ENCODE measurements around the gene ARGLU1. TPM values are rescaled to one million over a fixed set of nuclear protein-coding genes. Genes with fewer than 3 reads are reported as not detected.

Gene ARGLU1
- total and polyA plus RNA-seq, 4 donors = 108 to 293 (median 203) TPM

DNA sequence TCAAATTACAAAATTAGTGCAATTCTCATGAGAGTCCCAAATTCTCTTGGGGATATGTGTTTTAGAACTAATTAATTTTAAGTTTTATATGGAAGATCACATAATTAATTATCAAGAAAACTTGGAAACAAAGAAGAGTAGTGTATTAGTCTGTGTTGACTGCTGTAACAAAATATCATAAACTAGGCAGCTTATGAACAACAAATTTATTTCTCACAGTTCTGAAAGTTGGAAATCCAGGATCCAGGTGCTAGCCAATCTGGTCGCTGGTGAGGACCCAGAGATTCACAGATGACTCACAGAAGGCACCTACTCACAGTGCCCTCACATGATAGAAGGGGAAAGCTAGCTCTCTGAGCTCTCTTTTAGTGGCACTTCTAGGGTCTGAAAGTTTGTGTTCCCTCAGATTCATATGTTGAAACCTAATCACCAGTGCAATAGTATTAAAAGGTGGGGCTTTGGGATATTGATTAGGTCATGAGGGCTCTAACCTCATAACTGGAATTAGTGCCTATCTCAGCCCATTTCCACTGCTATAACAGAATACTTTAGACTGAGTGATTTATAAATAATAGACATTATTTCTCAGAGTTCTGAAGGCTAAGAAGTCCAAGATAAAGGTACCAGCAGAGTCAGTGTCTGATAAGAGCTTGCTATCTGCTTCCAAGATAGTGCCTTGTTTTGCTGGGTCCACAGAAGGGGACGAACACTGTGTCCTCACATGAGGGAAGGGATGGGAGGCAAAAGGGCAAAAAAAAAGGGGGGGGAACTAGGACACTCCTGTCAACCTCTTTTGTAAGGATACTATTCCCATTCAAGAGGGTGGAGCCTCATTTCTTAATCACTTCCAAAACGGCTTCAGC lies 1.5 kb upstream of the ARGLU1 start:
- 75% methylated on average over 1 of the region's 3 CpGs for WGBS (ENCODE audit: insufficient coverage)
- Histone ChIP-seq H3K36me3 (ENCODE audit: control insufficient read depth, insufficient read depth, low read length) (no peaks in the 10 kb centered on the region), H3K27ac (ENCODE audit: low read depth, low read length) (no peak overlapping the region), H3K27me3 (ENCODE audit: control insufficient read depth, insufficient read depth, low read length) (no peaks in the 10 kb centered on the region), H3K4me1 (ENCODE audit: control insufficient read depth, insufficient read depth, low read length) (peaks cover 4% of the 10 kb centered on the region), H3K4me3 (ENCODE audit: low read depth, low read length) (no peak overlapping the region), H3K9me3 (ENCODE audit: control insufficient read depth, insufficient read depth, low read length) (no peaks in the 10 kb centered on the region)
- DNase-seq (ENCODE audit: low read depth in 4 of 6, low spot score in 6 of 6) = no peak

DNA sequence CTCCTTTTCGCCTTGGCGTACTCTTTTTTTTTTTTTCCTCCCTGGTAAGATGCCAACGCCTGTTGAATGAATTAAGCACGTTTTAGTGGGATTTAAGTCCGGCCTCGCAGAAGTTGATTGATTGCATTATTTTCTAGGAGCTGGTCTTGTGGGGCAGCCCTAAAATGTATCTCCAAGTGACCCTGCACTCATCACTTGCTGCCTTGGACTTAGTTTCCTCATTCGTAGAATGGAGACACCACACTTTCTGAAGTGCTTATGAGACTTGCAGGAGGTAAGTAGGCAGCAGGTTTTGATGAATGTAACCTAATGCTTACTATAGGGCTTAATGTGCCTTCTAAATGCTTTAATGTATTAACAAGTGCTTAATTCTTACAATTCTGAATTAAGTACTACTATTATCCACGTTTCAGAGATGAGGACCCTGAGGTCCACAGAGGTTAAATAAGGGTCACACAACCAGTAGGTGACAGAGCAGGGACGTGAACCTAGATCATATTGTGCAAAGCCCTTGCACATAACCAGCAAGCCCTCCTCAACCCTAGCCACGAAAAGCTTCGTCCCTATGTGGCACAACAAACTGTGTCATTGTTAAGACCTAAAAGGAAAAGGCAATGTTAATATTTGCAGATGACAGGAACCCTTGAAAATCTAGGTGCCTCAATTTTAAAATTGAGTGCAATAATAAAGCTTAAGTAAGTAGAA lies 514 bp upstream of the ARGLU1 start:
- Histone ChIP-seq H3K9me3 (ENCODE audit: control insufficient read depth, insufficient read depth, low read length) (no peaks in the 10 kb centered on the region), H3K4me1 (ENCODE audit: control insufficient read depth, insufficient read depth, low read length) (peaks cover 4% of the 10 kb centered on the region), H3K36me3 (ENCODE audit: control insufficient read depth, insufficient read depth, low read length) (no peaks in the 10 kb centered on the region), H3K27ac (ENCODE audit: low read depth, low read length) (peak overlapping the region; percentile 100), H3K4me3 (ENCODE audit: low read depth, low read length) (peak overlapping the region; percentile 99), H3K27me3 (ENCODE audit: control insufficient read depth, insufficient read depth, low read length) (no peaks in the 10 kb centered on the region)
- no peak for DNase-seq (ENCODE audit: low read depth in 4 of 6, low spot score in 6 of 6)
- 12% methylated on average over 5 of the region's 11 CpGs for WGBS (ENCODE audit: insufficient coverage)

DNA sequence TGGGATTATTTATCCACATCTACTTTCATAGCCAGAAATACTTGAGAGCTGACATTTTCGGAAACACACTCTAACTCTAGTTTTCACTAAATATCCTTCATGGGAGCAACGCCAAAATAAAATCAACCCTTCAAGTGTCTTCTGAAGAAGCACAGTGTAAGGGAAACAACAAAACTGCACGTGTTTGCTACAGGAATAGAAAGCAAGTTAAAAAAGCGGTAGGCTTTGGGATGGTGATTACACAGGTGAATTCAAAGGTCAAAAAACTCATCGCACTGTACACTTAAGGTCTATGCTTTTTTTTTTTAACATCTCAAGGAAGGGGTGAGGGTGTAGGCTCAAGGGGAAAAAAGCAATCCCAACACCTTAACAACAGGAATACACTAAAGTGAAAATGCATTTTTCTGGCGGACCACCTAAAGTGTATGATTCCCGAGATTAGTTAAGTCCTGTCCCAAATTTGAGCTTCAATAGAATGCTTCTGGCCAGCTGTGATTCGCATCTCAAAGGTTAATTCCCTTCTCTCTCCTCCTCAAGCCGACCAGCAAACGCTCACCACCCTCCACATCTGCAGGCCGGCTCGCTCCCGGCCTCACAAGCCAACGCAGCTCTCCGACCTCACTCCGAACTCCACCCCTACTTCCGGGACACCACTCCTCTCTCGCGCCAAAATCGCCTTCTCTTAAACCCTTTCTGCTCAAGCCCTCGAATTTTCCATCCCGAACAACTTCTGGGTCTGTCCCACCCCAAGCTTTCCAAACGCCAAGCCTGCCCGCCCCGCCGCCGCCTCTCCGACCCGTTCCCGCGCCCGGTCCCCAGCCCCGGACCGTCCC lies 1.1 kb downstream of the ARGLU1 start:
- DNase-seq (ENCODE audit: low read depth in 4 of 6, low spot score in 6 of 6) = peak in 3 of 6 donors; percentile 25 to 78 (median 64)
- Histone ChIP-seq H3K27me3 (ENCODE audit: control insufficient read depth, insufficient read depth, low read length) (no peaks in the 10 kb centered on the region), H3K36me3 (ENCODE audit: control insufficient read depth, insufficient read depth, low read length) (no peaks in the 10 kb centered on the region), H3K4me1 (ENCODE audit: control insufficient read depth, insufficient read depth, low read length) (peaks cover 4% of the 10 kb centered on the region), H3K27ac (ENCODE audit: low read depth, low read length) (peak overlapping the region; percentile 100), H3K4me3 (ENCODE audit: low read depth, low read length) (peak overlapping the region; percentile 99), H3K9me3 (ENCODE audit: control insufficient read depth, insufficient read depth, low read length) (no peaks in the 10 kb centered on the region)
- 0% methylated on average over 29 of the region's 34 CpGs for WGBS (ENCODE audit: insufficient coverage)

- WGBS (ENCODE audit: insufficient coverage) = 68% methylated on average over 2 of the region's 4 CpGs
- Histone ChIP-seq H3K9me3 (ENCODE audit: control insufficient read depth, insufficient read depth, low read length) (no peaks in the 10 kb centered on the region), H3K4me3 (ENCODE audit: low read depth, low read length) (no peak overlapping the region), H3K4me1 (ENCODE audit: control insufficient read depth, insufficient read depth, low read length) (peaks cover 2% of the 10 kb centered on the region), H3K27me3 (ENCODE audit: control insufficient read depth, insufficient read depth, low read length) (no peaks in the 10 kb centered on the region), H3K36me3 (ENCODE audit: control insufficient read depth, insufficient read depth, low read length) (no peaks in the 10 kb centered on the region), H3K27ac (ENCODE audit: low read depth, low read length) (no peak overlapping the region)
- DNase-seq (ENCODE audit: low read depth in 4 of 6, low spot score in 6 of 6) = no peak
These were observed 2.7 kb downstream of the ARGLU1 start for GRCh38 chr13:106565127-106565775.

DNA sequence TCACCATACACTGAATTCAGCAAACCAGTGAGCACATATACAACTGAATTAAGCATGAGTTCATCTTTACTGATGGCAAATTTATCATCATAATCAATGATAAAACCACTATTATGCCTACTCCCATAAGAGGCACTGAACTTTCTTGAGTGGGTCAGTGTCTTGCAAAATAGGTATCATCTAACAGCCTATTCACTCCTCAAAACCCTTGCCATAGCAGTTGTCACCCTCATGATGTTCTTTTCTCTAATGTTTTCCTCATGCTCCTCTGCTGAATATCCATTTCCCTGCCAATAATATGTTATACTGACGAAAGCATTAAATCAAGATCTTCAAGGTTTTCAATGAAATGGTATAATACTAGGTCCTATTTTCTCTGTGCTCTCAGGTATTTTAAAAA lies 5.6 kb downstream of the ARGLU1 start:
- Histone ChIP-seq H3K36me3 (ENCODE audit: control insufficient read depth, insufficient read depth, low read length) (no peaks in the 10 kb centered on the region), H3K4me3 (ENCODE audit: low read depth, low read length) (no peak overlapping the region), H3K27me3 (ENCODE audit: control insufficient read depth, insufficient read depth, low read length) (no peaks in the 10 kb centered on the region), H3K9me3 (ENCODE audit: control insufficient read depth, insufficient read depth, low read length) (no peaks in the 10 kb centered on the region), H3K4me1 (ENCODE audit: control insufficient read depth, insufficient read depth, low read length) (no peaks in the 10 kb centered on the region), H3K27ac (ENCODE audit: low read depth, low read length) (no peak overlapping the region)
- WGBS (ENCODE audit: insufficient coverage) = no CpG with 5 or more reads among the region's 1 CpG
- no peak for DNase-seq (ENCODE audit: low read depth in 4 of 6, low spot score in 6 of 6)

DNA sequence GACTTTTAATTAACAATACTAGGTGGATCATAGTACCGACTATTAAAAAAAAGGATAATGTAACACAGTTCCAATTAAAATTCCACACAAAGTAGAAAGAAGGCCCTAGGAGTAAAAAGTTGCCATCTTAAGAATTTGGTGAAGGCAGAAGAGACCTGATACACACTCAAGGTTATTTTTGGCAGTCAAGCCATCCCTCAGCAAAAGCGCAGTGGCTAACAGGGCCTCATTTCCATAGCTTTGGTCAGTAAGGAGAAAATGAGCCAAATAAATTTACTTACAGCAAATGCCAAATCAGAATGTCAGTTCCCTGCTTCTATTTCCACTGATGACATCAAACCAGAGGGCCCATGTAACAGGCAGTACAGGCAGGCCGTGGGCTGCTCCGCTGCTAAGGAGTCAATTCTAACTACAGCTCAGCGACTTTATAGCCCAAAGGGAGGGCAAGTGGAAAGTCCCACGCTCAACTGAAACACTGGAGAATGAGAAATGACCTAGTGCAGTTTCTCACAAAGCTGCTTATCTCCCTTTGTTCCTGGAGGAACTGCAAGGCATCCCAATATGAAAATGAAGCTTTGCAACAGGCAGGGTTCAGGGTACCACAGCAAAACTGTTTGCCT lies 6.3 kb downstream of the ARGLU1 start:
- peak in 2 of 6 donors; percentile 26 to 35 for DNase-seq (ENCODE audit: low read depth in 4 of 6, low spot score in 6 of 6)
- Histone ChIP-seq H3K9me3 (ENCODE audit: control insufficient read depth, insufficient read depth, low read length) (no peaks in the 10 kb centered on the region), H3K36me3 (ENCODE audit: control insufficient read depth, insufficient read depth, low read length) (no peaks in the 10 kb centered on the region), H3K27me3 (ENCODE audit: control insufficient read depth, insufficient read depth, low read length) (no peaks in the 10 kb centered on the region), H3K27ac (ENCODE audit: low read depth, low read length) (no peak overlapping the region), H3K4me3 (ENCODE audit: low read depth, low read length) (no peak overlapping the region), H3K4me1 (ENCODE audit: control insufficient read depth, insufficient read depth, low read length) (no peaks in the 10 kb centered on the region)
- WGBS (ENCODE audit: insufficient coverage) = 19% methylated on average over 4 of the region's 6 CpGs

DNA sequence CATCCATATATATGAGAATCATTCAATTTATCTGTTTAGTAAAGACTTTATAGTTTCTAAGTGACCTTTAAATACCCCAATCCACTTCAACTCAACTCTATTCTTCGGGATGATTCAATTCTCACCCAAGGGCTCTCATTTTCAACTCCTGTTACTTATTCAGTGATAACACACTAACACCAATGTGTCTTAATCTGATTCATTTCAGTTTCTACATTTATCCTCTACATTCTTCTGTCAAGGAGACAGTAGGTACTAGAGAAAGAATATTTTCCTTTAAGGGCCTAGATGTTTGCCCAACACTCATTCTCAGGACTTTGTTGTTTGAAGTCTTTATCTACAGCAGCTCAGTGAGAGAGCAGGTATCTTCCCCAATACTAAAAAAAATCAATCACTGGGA lies 7.1 kb downstream of the ARGLU1 start:
- Histone ChIP-seq H3K27me3 (ENCODE audit: control insufficient read depth, insufficient read depth, low read length) (no peaks in the 10 kb centered on the region), H3K36me3 (ENCODE audit: control insufficient read depth, insufficient read depth, low read length) (peaks cover under 1% of the 10 kb centered on the region), H3K4me3 (ENCODE audit: low read depth, low read length) (no peak overlapping the region), H3K27ac (ENCODE audit: low read depth, low read length) (no peak overlapping the region), H3K9me3 (ENCODE audit: control insufficient read depth, insufficient read depth, low read length) (no peaks in the 10 kb centered on the region), H3K4me1 (ENCODE audit: control insufficient read depth, insufficient read depth, low read length) (no peaks in the 10 kb centered on the region)
- no CpG with 5 or more reads among the region's 1 CpG for WGBS (ENCODE audit: insufficient coverage)
- no peak for DNase-seq (ENCODE audit: low read depth in 4 of 6, low spot score in 6 of 6)

DNA sequence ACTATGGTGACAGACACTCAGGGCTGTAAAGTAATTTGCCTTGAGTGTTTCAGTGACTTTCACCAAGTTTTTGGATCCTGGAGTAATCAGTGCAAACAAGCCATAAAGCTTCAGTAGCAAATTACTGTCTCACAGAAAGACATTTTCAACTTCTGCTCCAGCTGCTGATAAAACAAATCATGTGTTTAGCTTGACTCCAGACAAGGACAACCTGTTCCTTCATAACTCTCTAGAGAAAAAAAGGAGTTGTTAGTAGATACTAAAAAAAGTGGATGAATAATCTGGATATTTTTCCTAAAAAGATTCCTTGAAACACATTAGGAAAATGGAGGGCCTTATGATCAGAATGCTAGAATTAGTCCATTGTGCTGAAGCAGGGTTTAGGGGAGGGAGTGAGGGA lies 9.4 kb downstream of the ARGLU1 start:
- Histone ChIP-seq H3K27ac (ENCODE audit: low read depth, low read length) (no peak overlapping the region), H3K9me3 (ENCODE audit: control insufficient read depth, insufficient read depth, low read length) (no peaks in the 10 kb centered on the region), H3K36me3 (ENCODE audit: control insufficient read depth, insufficient read depth, low read length) (peaks cover 9% of the 10 kb centered on the region), H3K4me1 (ENCODE audit: control insufficient read depth, insufficient read depth, low read length) (no peaks in the 10 kb centered on the region), H3K27me3 (ENCODE audit: control insufficient read depth, insufficient read depth, low read length) (no peaks in the 10 kb centered on the region), H3K4me3 (ENCODE audit: low read depth, low read length) (no peak overlapping the region)
- DNase-seq (ENCODE audit: low read depth in 4 of 6, low spot score in 6 of 6) = no peak
